ENCODE measurements around the gene C20orf144.

C20orf144 gene

GRCh38 chr20:33658929-33659328 is 3.2 kb upstream of the C20orf144 start:
- Histone ChIP-seq H4K8ac (ENCODE audit: low read length) (no peak overlapping the region), H2AK5ac (ENCODE audit: low read length, severe bottlenecking) (no peak overlapping the region), H3K23ac (ENCODE audit: low read length in 2 of 2) (no peak overlapping the region), H3K14ac (ENCODE audit: low read length in 2 of 2) (no peak overlapping the region), H3K18ac (ENCODE audit: low read depth in 1 of 2, low read length in 2 of 2) (no peak overlapping the region), H2AFZ (ENCODE audit: low read depth, low read length) (no peak overlapping the region), H3K9me3 (ENCODE audit: control insufficient read depth, low read length) (no peaks in the 10 kb centered on the region), H2BK12ac (ENCODE audit: low read length in 2 of 2) (no peak overlapping the region), H3K79me1 (replicated peaks; ENCODE audit: low read length, poor library complexity, severe bottlenecking) (peaks cover 23% of the 10 kb centered on the region), H3K9ac (ENCODE audit: low read length) (no peak overlapping the region), H3K36me3 (ENCODE audit: control insufficient read depth in 1 of 2, insufficient read depth in 2 of 2, low read depth in 1 of 2, low read length in 2 of 2) (peaks cover 15 to 61% of the 10 kb centered on the region in 2 experiments), H2BK120ac (ENCODE audit: low read depth, low read length) (no peak overlapping the region), H4K91ac (ENCODE audit: low read length) (no peak overlapping the region), H2BK5ac (ENCODE audit: low read depth, low read length, poor library complexity, severe bottlenecking) (no peak overlapping the region), H3K4ac (ENCODE audit: low read depth in 1 of 2, low read length in 2 of 2) (no peak overlapping the region), H2BK15ac (ENCODE audit: low read depth, poor library complexity, severe bottlenecking) (no peak overlapping the region), H3K4me1 (ENCODE audit: control insufficient read depth, insufficient read depth, low read depth, low read length) (peaks cover 25% of the 10 kb centered on the region), H3K4me2 (ENCODE audit: low read length, poor library complexity, severe bottlenecking) (no peak overlapping the region), H3K27ac (ENCODE audit: low read length, poor library complexity, severe bottlenecking) (no peak overlapping the region), H3K27me3 (ENCODE audit: control insufficient read depth in 1 of 2, insufficient read depth in 1 of 2, low read length in 2 of 2) (no peaks in the 10 kb centered on the region), H3K4me3 (ENCODE audit: insufficient read depth in 1 of 2, low read depth in 1 of 2, low read length in 2 of 2) (no peak overlapping the region)
- DNase-seq: no peak
- 97% methylated on average over 4 of the region's 4 CpGs for WGBS

- Histone ChIP-seq H3K14ac (ENCODE audit: low read length in 2 of 2) (no peak overlapping the region), H3K23ac (ENCODE audit: low read length in 2 of 2) (no peak overlapping the region), H3K4me3 (ENCODE audit: insufficient read depth in 1 of 2, low read depth in 1 of 2, low read length in 2 of 2) (no peak overlapping the region), H2BK12ac (ENCODE audit: low read length in 2 of 2) (no peak overlapping the region), H3K9me3 (ENCODE audit: control insufficient read depth, low read length) (no peaks in the 10 kb centered on the region), H3K9ac (ENCODE audit: low read length) (no peak overlapping the region), H3K4me2 (ENCODE audit: low read length, poor library complexity, severe bottlenecking) (no peak overlapping the region), H4K8ac (ENCODE audit: low read length) (no peak overlapping the region), H2AK5ac (ENCODE audit: low read length, severe bottlenecking) (no peak overlapping the region), H3K27me3 (ENCODE audit: control insufficient read depth in 1 of 2, insufficient read depth in 1 of 2, low read length in 2 of 2) (no peaks in the 10 kb centered on the region), H3K36me3 (ENCODE audit: control insufficient read depth in 1 of 2, insufficient read depth in 2 of 2, low read depth in 1 of 2, low read length in 2 of 2) (peaks cover 15 to 58% of the 10 kb centered on the region in 2 experiments), H2BK120ac (ENCODE audit: low read depth, low read length) (no peak overlapping the region), H2BK5ac (ENCODE audit: low read depth, low read length, poor library complexity, severe bottlenecking) (no peak overlapping the region), H2AFZ (ENCODE audit: low read depth, low read length) (no peak overlapping the region), H3K4ac (ENCODE audit: low read depth in 1 of 2, low read length in 2 of 2) (no peak overlapping the region), H3K27ac (ENCODE audit: low read length, poor library complexity, severe bottlenecking) (no peak overlapping the region), H2BK15ac (ENCODE audit: low read depth, poor library complexity, severe bottlenecking) (no peak overlapping the region), H3K79me1 (replicated peaks; ENCODE audit: low read length, poor library complexity, severe bottlenecking) (peaks cover 23% of the 10 kb centered on the region), H4K91ac (ENCODE audit: low read length) (no peak overlapping the region), H3K4me1 (ENCODE audit: control insufficient read depth, insufficient read depth, low read depth, low read length) (peaks cover 26% of the 10 kb centered on the region), H3K18ac (ENCODE audit: low read depth in 1 of 2, low read length in 2 of 2) (no peak overlapping the region)
- no peak for DNase-seq
- 98% methylated on average over 32 of the region's 32 CpGs for WGBS
Observed at GRCh38 chr20:33659341-33660034, 2.6 kb upstream of the C20orf144 start.

- Histone ChIP-seq H3K9ac (ENCODE audit: low read length) (no peak overlapping the region), H3K4me2 (ENCODE audit: low read length, poor library complexity, severe bottlenecking) (no peak overlapping the region), H3K4me1 (ENCODE audit: control insufficient read depth, insufficient read depth, low read depth, low read length) (peaks cover 28% of the 10 kb centered on the region), H3K14ac (ENCODE audit: low read length in 2 of 2) (no peak overlapping the region), H3K18ac (ENCODE audit: low read depth in 1 of 2, low read length in 2 of 2) (no peak overlapping the region), H2AFZ (ENCODE audit: low read depth, low read length) (no peak overlapping the region), H3K23ac (ENCODE audit: low read length in 2 of 2) (no peak overlapping the region), H3K36me3 (ENCODE audit: control insufficient read depth in 1 of 2, insufficient read depth in 2 of 2, low read depth in 1 of 2, low read length in 2 of 2) (peaks cover 15 to 62% of the 10 kb centered on the region in 2 experiments), H3K27me3 (ENCODE audit: control insufficient read depth in 1 of 2, insufficient read depth in 1 of 2, low read length in 2 of 2) (no peaks in the 10 kb centered on the region), H3K4ac (ENCODE audit: low read depth in 1 of 2, low read length in 2 of 2) (no peak overlapping the region), H2BK15ac (ENCODE audit: low read depth, poor library complexity, severe bottlenecking) (no peak overlapping the region), H3K4me3 (ENCODE audit: insufficient read depth in 1 of 2, low read depth in 1 of 2, low read length in 2 of 2) (no peak overlapping the region), H2BK5ac (ENCODE audit: low read depth, low read length, poor library complexity, severe bottlenecking) (no peak overlapping the region), H3K79me1 (replicated peaks; ENCODE audit: low read length, poor library complexity, severe bottlenecking) (peaks cover 25% of the 10 kb centered on the region), H2BK120ac (ENCODE audit: low read depth, low read length) (no peak overlapping the region), H3K27ac (ENCODE audit: low read length, poor library complexity, severe bottlenecking) (no peak overlapping the region), H2AK5ac (ENCODE audit: low read length, severe bottlenecking) (no peak overlapping the region), H3K9me3 (ENCODE audit: control insufficient read depth, low read length) (no peaks in the 10 kb centered on the region), H4K91ac (ENCODE audit: low read length) (no peak overlapping the region), H2BK12ac (ENCODE audit: low read length in 2 of 2) (no peak overlapping the region), H4K8ac (ENCODE audit: low read length) (no peak overlapping the region)
- 94% methylated on average over 21 of the region's 21 CpGs for WGBS
- no peak for DNase-seq
Observed at GRCh38 chr20:33660035-33660684, 2.0 kb upstream of the C20orf144 start.

- no peak overlapping the region for H3K23ac ChIP-seq (ENCODE audit: low read length in 2 of 2)
- H2BK15ac ChIP-seq (ENCODE audit: low read depth, poor library complexity, severe bottlenecking): no peak overlapping the region
- no peak overlapping the region for H2BK5ac ChIP-seq (ENCODE audit: low read depth, low read length, poor library complexity, severe bottlenecking)
- H3K4ac ChIP-seq (ENCODE audit: low read depth in 1 of 2, low read length in 2 of 2): no peak overlapping the region
- H2BK12ac ChIP-seq (ENCODE audit: low read length in 2 of 2): no peak overlapping the region
- no peak for DNase-seq
- no peak overlapping the region for H3K4me2 ChIP-seq (ENCODE audit: low read length, poor library complexity, severe bottlenecking)
- H2BK120ac ChIP-seq (ENCODE audit: low read depth, low read length): no peak overlapping the region
- H3K4me1 ChIP-seq (ENCODE audit: control insufficient read depth, insufficient read depth, low read depth, low read length): peaks cover 28% of the 10 kb centered on the region
- H3K79me1 ChIP-seq (replicated peaks; ENCODE audit: low read length, poor library complexity, severe bottlenecking): peaks cover 25% of the 10 kb centered on the region
- H3K27ac ChIP-seq (ENCODE audit: low read length, poor library complexity, severe bottlenecking): no peak overlapping the region
- 93% methylated on average over 7 of the region's 7 CpGs for WGBS
- H3K36me3 ChIP-seq (ENCODE audit: control insufficient read depth in 1 of 2, insufficient read depth in 2 of 2, low read depth in 1 of 2, low read length in 2 of 2): peaks cover 15 to 62% of the 10 kb centered on the region in 2 experiments
- H4K8ac ChIP-seq (ENCODE audit: low read length): no peak overlapping the region
- H3K14ac ChIP-seq (ENCODE audit: low read length in 2 of 2): no peak overlapping the region
- H3K4me3 ChIP-seq (ENCODE audit: insufficient read depth in 1 of 2, low read depth in 1 of 2, low read length in 2 of 2): no peak overlapping the region
- no peak overlapping the region for H2AK5ac ChIP-seq (ENCODE audit: low read length, severe bottlenecking)
- H3K18ac ChIP-seq (ENCODE audit: low read depth in 1 of 2, low read length in 2 of 2): no peak overlapping the region
- H4K91ac ChIP-seq (ENCODE audit: low read length): no peak overlapping the region
- H3K27me3 ChIP-seq (ENCODE audit: control insufficient read depth in 1 of 2, insufficient read depth in 1 of 2, low read length in 2 of 2): no peaks in the 10 kb centered on the region
- H3K9me3 ChIP-seq (ENCODE audit: control insufficient read depth, low read length): no peaks in the 10 kb centered on the region
- no peak overlapping the region for H3K9ac ChIP-seq (ENCODE audit: low read length)
- H2AFZ ChIP-seq (ENCODE audit: low read depth, low read length): no peak overlapping the region
Observed at GRCh38 chr20:33660685-33661058, 1.5 kb upstream of the C20orf144 start.

Measured in mesenchymal stem cell (in vitro differentiated cells and primary cell).